NCI-H1105 (cell line): ENCODE measurements around the gene TRPV4.

Experiments used
- DNase-seq: peaks from one replicate; lab custom pipeline; 2025; lab: John Stamatoyannopoulos, UW

TRPV4 gene

DNA sequence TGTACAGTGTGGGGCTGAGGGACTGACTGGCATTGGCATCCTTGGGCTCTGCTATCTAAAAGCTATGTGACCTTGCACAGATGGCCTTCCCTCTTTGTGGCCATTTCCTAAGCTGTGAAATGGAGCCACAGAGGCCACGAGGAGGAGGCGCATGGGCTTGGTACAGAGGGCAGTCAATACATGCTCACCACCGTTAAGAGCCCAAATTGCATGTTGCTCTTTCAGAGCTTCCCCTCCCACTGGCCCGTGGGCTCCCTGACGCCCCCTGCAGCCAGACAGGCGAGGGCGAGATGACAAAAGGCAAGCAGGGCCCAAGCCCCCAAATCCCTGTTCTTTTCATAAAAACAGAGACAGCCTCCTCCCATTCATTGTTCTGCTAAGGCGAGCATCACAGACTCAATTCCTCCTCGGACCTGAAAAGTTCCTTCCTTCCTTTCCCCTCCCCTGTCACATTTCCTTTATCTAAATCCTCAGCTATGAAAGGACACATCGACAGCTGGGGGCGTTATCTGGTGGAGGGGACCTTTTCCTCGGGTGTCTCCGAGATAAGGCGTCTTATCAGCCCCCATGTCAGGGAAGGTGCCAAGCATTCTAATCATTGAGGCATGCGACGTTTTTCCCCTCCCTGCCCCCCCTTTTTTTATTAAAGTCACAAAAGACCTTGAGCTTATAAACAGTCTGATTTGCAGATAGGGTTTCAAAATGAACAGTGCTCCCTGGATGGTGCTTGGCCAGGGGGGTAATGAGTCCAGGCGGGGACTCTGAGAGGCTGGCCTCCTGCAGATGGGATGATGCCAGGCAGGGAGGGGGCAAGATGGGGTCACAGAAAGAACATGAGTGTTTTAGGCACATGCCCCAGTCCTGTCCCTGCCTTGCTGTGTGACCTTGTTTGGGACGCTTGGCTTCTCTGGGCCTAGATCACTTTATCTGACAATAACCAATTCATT is 93.2 kb downstream of the TRPV4 start:
- no peak for DNase-seq

- DNase-seq, result no peak
Measured at GRCh38 chr12:109738878-109739665, 94.1 kb downstream of the TRPV4 start.

DNA sequence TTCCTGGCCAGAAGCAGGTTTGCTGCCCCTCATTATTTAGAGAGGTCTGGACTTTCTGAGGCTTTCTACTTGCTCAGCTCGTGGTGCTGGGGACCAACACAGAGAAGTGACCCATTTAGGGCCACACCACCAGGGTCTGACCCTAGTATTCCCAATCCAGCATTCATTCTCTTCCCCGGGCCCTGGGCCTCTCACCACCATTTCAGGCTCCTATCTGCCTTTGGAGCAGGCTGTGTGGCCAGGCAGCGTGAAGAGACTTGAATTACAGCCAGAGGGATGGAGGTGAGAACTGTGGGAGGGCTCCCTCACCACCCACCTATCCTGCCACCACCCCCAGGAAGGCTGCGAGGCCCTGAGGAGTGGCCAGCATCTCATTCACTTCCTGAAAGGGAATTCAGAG is 95.0 kb downstream of the TRPV4 start:
- DNase-seq, result no peak

- no peak for DNase-seq
Measured at GRCh38 chr12:109737631-109738030, 95.6 kb downstream of the TRPV4 start.

GRCh38 chr12:109737126-109737525 is 96.1 kb downstream of the TRPV4 start:
- no peak for DNase-seq

DNA sequence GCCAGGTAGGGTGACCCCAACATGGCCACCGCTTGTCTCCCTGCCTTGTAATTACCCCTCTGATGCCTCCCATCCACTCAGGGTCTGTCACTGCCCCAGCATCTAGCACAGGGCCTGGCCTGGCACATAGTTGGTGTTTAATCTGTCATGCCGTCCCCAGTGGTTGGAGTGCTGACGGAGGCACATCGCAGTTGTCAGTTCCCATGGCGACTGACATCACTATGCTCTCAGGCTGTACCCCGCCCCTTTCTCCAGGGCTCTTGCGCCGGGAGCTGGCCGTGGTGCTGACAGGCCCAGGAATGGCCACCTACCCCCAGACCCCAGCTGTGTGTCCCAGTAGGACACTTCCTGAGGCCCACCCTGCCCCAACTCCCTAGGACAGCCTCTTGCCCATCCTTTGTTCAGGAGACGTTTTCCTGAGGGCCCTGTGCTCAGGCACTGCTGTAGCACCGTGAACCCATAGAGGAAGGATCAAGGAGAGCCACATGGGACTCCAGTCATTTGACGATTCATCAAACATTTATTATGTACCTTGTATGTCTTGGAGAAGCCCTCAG is 96.6 kb downstream of the TRPV4 start:
- no peak for DNase-seq

DNA sequence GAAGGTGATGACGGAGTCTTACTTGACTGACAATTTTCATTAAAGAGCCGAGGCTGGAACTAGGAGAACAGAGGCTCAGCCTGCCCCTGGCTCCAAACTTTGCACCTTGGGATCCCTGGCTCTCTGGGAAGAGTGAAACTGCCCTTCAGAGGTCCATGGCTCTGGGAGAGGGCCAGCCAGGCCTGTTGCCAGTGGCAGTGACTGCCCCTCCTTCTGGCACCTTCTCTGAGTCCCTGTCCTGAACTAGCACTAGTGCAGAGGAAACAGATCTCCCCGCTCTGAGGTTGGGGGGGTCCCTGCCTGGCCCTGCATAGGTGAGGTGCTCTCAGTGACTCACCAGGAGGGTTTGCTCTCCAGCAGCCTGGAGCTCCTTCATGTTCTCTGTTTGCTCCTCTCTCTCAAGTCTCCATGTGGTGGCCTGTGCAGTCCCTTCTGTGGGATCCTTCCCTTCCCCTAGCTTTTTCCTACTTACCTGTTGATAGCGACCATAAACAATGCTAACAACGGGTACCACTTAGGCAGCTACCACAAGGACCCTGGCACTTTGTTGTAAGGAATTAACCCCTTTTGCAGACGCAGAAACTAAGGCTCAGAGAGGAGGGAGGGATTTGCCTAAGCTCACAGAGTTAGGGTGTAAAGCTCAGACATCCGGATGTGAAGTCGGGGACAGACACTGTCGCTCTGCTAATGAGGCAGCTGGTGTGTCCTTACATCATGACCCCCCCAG is 97.2 kb downstream of the TRPV4 start:
- no peak for DNase-seq

DNA sequence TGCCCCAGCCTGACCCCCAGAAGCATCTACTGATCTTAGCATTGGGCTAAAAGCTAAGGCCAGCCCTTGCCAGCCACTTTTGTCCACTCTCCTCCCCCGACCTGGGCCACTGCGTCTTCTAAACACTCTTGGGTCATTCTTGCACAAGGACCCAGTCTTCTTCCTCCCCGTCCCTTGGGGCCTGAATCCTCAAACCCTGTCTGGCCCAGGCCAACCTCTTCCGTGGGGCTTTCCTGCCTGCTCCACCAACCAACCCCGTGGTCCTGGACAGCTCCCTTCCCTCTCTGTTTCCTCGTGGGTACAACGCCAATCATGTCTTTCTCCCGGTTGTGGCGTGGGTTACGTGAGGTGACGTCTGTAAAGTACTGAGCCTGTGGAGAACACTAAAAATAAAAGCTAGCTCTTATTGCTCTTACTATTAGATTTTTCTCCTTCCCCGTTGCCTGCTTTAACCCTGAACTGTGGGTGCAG is 98.1 kb downstream of the TRPV4 start:
- DNase-seq, result no peak

DNA sequence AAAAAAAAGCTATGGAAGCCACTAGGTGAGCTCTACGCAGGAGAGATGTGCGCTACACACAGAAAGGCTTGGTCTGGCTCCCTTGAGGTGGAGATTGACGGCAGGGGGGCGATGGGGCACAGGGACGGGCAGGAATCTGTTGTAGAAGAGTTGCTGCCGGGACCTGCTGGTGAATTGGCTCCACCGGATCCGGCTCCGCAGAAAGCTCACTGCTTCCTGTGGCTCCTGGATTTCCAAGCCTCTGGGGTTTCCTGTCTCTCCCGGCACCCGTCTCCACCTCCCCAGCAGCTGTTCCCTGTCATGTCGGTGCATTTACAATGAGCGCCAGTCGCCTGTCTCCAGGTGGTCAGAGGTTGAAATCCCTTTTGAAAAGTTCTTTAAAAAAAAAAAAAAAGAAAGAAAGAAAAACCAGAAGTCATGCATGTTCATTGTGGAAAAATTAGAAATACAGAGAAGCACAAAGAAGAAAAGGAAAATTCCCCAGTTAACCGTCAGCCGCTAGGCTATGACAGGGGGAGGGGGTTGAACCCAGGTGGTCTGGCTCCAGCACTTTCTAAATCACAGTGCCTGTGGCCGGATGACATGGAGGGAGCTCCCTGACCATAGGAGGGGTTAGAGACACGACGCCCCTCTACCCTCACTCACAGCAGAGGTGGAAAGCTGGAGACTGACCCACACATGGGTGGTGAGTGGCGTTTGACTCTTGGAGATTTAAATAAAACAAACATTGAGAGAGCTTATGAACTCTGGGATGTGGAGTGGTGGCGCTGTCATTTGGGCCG is 98.8 kb downstream of the TRPV4 start:
- no peak for DNase-seq
